IMR-90 (cell line): ENCODE measurements around the gene DUOX2. TPM values are rescaled to one million over a fixed set of nuclear protein-coding genes. Genes with fewer than 3 reads are reported as not detected.

ENCODE experiments used
- ATAC-seq: fragments of 200-7000 bp; cut with Tn5 transposase; 2 replicates; pipeline ENCODE4 v1.9.1; 2020; ENCODE audit warnings: low read depth, mild to moderate bottlenecking, moderate library complexity
- BruUV-seq: library from RNA; stranded (reverse); fragments of 400-500 nt; replicated peaks from 2 replicates; lab custom pipeline; 2021; lab: Mats Ljungman, UMichigan
- CTCF ChIA-PET: fragments of 300-600 bp; formaldehyde crosslinking; extraction: SDS; loops from one replicate; lab custom pipeline; 2021; ENCODE audit warnings: antibody characterized with exemption; lab: Yijun Ruan, JAX
- POLR2A ChIA-PET: fragments of 300-600 bp; sonication (Branson Sonifier 250); formaldehyde crosslinking; loops from one replicate; lab custom pipeline; 2022; ENCODE audit warnings: antibody characterized with exemption; ENCODE audit not compliant: unreplicated experiment; lab: Charles Lee
- DNase-seq: peaks from one replicate; pipeline ENCODE4 v3.0.0; 2013
- H2AFZ ChIP-seq: replicated peaks from 2 replicates; pipeline ENCODE3; 2013; ENCODE audit warnings: low read length, mild to moderate bottlenecking; ENCODE audit not compliant: poor library complexity
- H2AK5ac ChIP-seq: 2 replicates; pipeline ENCODE4 v1.6.1; 2013; ENCODE audit warnings: low read depth, low read length, inconsistent platforms
- H2AK9ac ChIP-seq: replicated peaks from 2 replicates; pipeline ENCODE3; 2013; ENCODE audit warnings: mild to moderate bottlenecking, low read depth, low read length, moderate library complexity; ENCODE audit not compliant: poor library complexity
- H2BK120ac ChIP-seq: 2 replicates; pipeline ENCODE4 v1.6.1; 2013; ENCODE audit warnings: low read depth, low read length, inconsistent platforms
- H2BK15ac ChIP-seq: 3 replicates; pipeline ENCODE4 v1.6.1; 2013; ENCODE audit warnings: low read depth, low read length, inconsistent platforms
- H2BK20ac ChIP-seq: 2 replicates; pipeline ENCODE4 v1.6.1; 2013; ENCODE audit warnings: low read depth, mild to moderate bottlenecking, inconsistent platforms, low read length, moderate library complexity
- H2BK5ac ChIP-seq: 2 replicates; pipeline ENCODE4 v1.6.1; 2013; ENCODE audit warnings: mild to moderate bottlenecking, low read depth, low read length, inconsistent platforms; ENCODE audit not compliant: poor library complexity, severe bottlenecking
- H3K14ac ChIP-seq: replicated peaks from 2 replicates; pipeline ENCODE4 v1.6.1; 2013; ENCODE audit warnings: low read depth, low read length, inconsistent platforms
- H3K18ac ChIP-seq: 2 replicates; pipeline ENCODE4 v1.6.1; 2013; ENCODE audit warnings: low read depth, low read length, control low read depth
- H3K23ac ChIP-seq: 2 replicates; pipeline ENCODE4 v1.6.1; 2013; ENCODE audit warnings: low read depth, low read length, inconsistent platforms
- H3K27ac ChIP-seq: 2 replicates; pipeline ENCODE4 v1.5.1; 2013; ENCODE audit warnings: mild to moderate bottlenecking, control low read depth, low read length; ENCODE audit not compliant: insufficient read depth
- H3K27me3 ChIP-seq: 2 replicates; pipeline ENCODE4 v1.6.1; 2013; ENCODE audit warnings: low read length; ENCODE audit not compliant: control insufficient read depth, insufficient read depth
- H3K36me3 ChIP-seq: 2 replicates; pipeline ENCODE4 v1.6.1; 2013; ENCODE audit warnings: low read length, mixed read lengths; ENCODE audit not compliant: control insufficient read depth, insufficient read depth
- H3K4ac ChIP-seq: 2 replicates; pipeline ENCODE4 v1.6.1; 2013; ENCODE audit warnings: low read depth, low read length, inconsistent platforms
- H3K4me1 ChIP-seq: 2 replicates; pipeline ENCODE4 v1.6.1; 2013; ENCODE audit warnings: low read length, mixed read lengths; ENCODE audit not compliant: control insufficient read depth, insufficient read depth
- H3K4me2 ChIP-seq: 2 replicates; pipeline ENCODE4 v1.6.1; 2013; ENCODE audit warnings: low read depth, mild to moderate bottlenecking, control low read depth, low read length, moderate library complexity
- H3K4me3 ChIP-seq: 2 replicates; pipeline ENCODE4 v1.5.1; 2013; ENCODE audit warnings: low read depth, mild to moderate bottlenecking, control low read depth, low read length, moderate library complexity; ENCODE audit not compliant: insufficient read depth
- H3K56ac ChIP-seq: 2 replicates; pipeline ENCODE4 v1.6.1; 2013; ENCODE audit warnings: low read length, inconsistent platforms; ENCODE audit not compliant: insufficient read depth; ENCODE audit errors: extremely low read depth
- H3K79me1 ChIP-seq, 2 experiments: 2 replicates each; pipeline ENCODE4 v1.6.1; 2013; ENCODE audit warnings: low read length in 2 of 2, inconsistent platforms in 1 of 2, low read depth in 1 of 2
- H3K9ac ChIP-seq: 2 replicates; pipeline ENCODE4 v1.6.1; 2013; ENCODE audit warnings: low read depth, low read length, control low read depth
- H3K9me1 ChIP-seq: 2 replicates; pipeline ENCODE4 v1.6.1; 2013; ENCODE audit warnings: low read length, inconsistent platforms; ENCODE audit not compliant: insufficient read depth
- H3K9me3 ChIP-seq: 2 replicates; pipeline ENCODE4 v1.6.1; 2013; ENCODE audit warnings: low read length; ENCODE audit not compliant: control insufficient read depth, insufficient read depth
- H4K20me1 ChIP-seq: 2 replicates; pipeline ENCODE4 v1.6.1; 2013; ENCODE audit warnings: low read length, inconsistent platforms; ENCODE audit not compliant: insufficient read depth
- H4K5ac ChIP-seq: 2 replicates; pipeline ENCODE4 v1.6.1; 2013; ENCODE audit warnings: mild to moderate bottlenecking, low read depth, low read length, control low read depth
- H4K8ac ChIP-seq, 2 experiments: 2 replicates each; pipeline ENCODE4 v1.6.1; 2013; ENCODE audit warnings: low read depth in 2 of 2, low read length in 2 of 2, control low read depth in 1 of 2, inconsistent platforms in 1 of 2
- H4K91ac ChIP-seq: 2 replicates; pipeline ENCODE4 v1.6.1; 2013; ENCODE audit warnings: low read depth, low read length, inconsistent platforms; ENCODE audit not compliant: insufficient read depth
- BHLHE40 ChIP-seq: fragments of 150-350 bp; IDR thresholded peaks from 2 replicates; pipeline ENCODE4 v1.6.1; 2016; ENCODE audit warnings: mild to moderate bottlenecking, low read depth, low read length
- CHD1 ChIP-seq: IDR thresholded peaks from 2 replicates; pipeline ENCODE4 v1.6.1; 2012; ENCODE audit warnings: low read depth, low read length, improper control_type of control experiment
- CTCF ChIP-seq: conservative IDR thresholded peaks from 2 replicates; pipeline ENCODE4 v1.5.1; 2012; ENCODE audit warnings: mild to moderate bottlenecking, low read depth, low read length, improper control_type of control experiment
- ELK1 ChIP-seq: fragments of 150-350 bp; IDR thresholded peaks from 2 replicates; pipeline ENCODE4 v1.6.1; 2016; ENCODE audit warnings: low read depth, mild to moderate bottlenecking, low read length, moderate library complexity, borderline replicate concordance
- MAFK ChIP-seq: IDR thresholded peaks from 2 replicates; pipeline ENCODE4 v1.6.1; 2012; ENCODE audit warnings: low read depth, low read length, improper control_type of control experiment
- MAZ ChIP-seq: IDR thresholded peaks from 2 replicates; pipeline ENCODE4 v1.6.1; 2012; ENCODE audit warnings: low read depth, mild to moderate bottlenecking, low read length, improper control_type of control experiment, moderate library complexity, borderline replicate concordance
- NFE2L2 ChIP-seq: fragments of 150-350 bp; IDR thresholded peaks from 2 replicates; pipeline ENCODE4 v1.6.1; 2016; ENCODE audit warnings: low read depth, mild to moderate bottlenecking, low read length
- RAD21 ChIP-seq: IDR thresholded peaks from 2 replicates; pipeline ENCODE4 v1.6.1; 2012; ENCODE audit warnings: low read length, improper control_type of control experiment
- RFX5 ChIP-seq: IDR thresholded peaks from 2 replicates; pipeline ENCODE4 v1.8.0; 2012; ENCODE audit warnings: low read depth, mild to moderate bottlenecking, low read length, moderate library complexity
- USF2 ChIP-seq: fragments of 150-350 bp; IDR thresholded peaks from 2 replicates; pipeline ENCODE4 v1.6.1; 2017; ENCODE audit warnings: mild to moderate bottlenecking, antibody characterized with exemption, low read length, low read depth
- WGBS, 2 experiments: methylation state at CpG; one replicate each; pipeline versions ENCODE4 v1.1.5 to v1.1.7; 2013; ENCODE audit warnings: missing lambda C conversion rate in 2 of 2; ENCODE audit not compliant: insufficient read length in 1 of 2; ENCODE audit errors: extremely low coverage in 2 of 2; 5-methylcytosine and 5-hydroxymethylcytosine counted together
- dilution Hi-C: fragments of 300-500 bp; cut with HindIII; formaldehyde crosslinking; loops from one replicate; pipeline ENCODE4 v1.14.3; 2018; ENCODE audit warnings: low sequenced_read_pairs; ENCODE audit not compliant: unreplicated experiment
- in situ Hi-C: fragments of 300-500 bp; cut with MboI; formaldehyde crosslinking; loops from 3 replicates; pipeline ENCODE4 v1.14.3; 2019; ENCODE audit warnings: low sequenced_read_pairs, inconsistent platforms, mixed read lengths
- intact Hi-C: fragments of 100-400 bp; cut with micrococcal nuclease; formaldehyde crosslinking; loops from 2 replicates; pipeline ENCODE4 v1.10.0; 2022
- polyA plus RNA-seq, 3 experiments: library from polyadenylated mRNA; depleted of rRNA; stranded (reverse); fragments of >200 nt; gene quantifications; 2 replicates each; pipeline ENCODE4 v1.2.3, GENCODE V29; 2012; ENCODE audit warnings: low replicate concordance in 1 of 3
- total RNA-seq: library from RNA; depleted of rRNA; stranded (reverse); fragments of >200 nt; gene quantifications from 2 replicates; pipeline ENCODE4 v1.2.3, GENCODE V29; 2012

DUOX2 gene
- total and polyA plus RNA-seq, 2 of the 4 experiments (the other 2 are of a cell fraction): not detected

- no peak overlapping the region for H2BK120ac ChIP-seq
- H4K91ac ChIP-seq: no peak overlapping the region
- ChIA-PET POLR2A (interaction anchor here (0.6 kb wide), 1 partner anchor 271 kb away, joined by 4 read pairs; a partner anchor contains a TSS), CTCF (no interaction called here)
- no peak overlapping the region for H4K8ac ChIP-seq
- H3K36me3 ChIP-seq: no peaks in the 10 kb centered on the region
- no peak for ATAC-seq
- dilution Hi-C loops: no loop called here
- H2BK20ac ChIP-seq: no peak overlapping the region
- intact Hi-C loops: no loop called here
- no peak overlapping the region for H3K4me3 ChIP-seq
- no peak overlapping the region for H2BK15ac ChIP-seq
- peaks cover 83% of the 10 kb centered on the region for H3K27me3 ChIP-seq
- H4K20me1 ChIP-seq: no peaks in the 10 kb centered on the region
- H4K5ac ChIP-seq: no peak overlapping the region
- no CpG with 5 or more reads among the region's 7 CpGs for WGBS, 2 experiments
- no TSS peak for BruUV-seq
- H3K56ac ChIP-seq: no peak overlapping the region
- no peaks in the 10 kb centered on the region for H3K79me1 ChIP-seq
- no peak overlapping the region for H2AFZ ChIP-seq
- no peak overlapping the region for H3K9ac ChIP-seq
- no peaks in the 10 kb centered on the region for H3K9me1 ChIP-seq
- H3K14ac ChIP-seq: no peak overlapping the region
- no peak overlapping the region for H2AK5ac ChIP-seq
- H3K23ac ChIP-seq: no peak overlapping the region
- DNase-seq: no peak
- in situ Hi-C loops: no loop called here
- H2BK5ac ChIP-seq: no peak overlapping the region
- no peaks in the 10 kb centered on the region; the same call in 1 of the 2 replicates for H3K4me1 ChIP-seq
- TF ChIP-seq ELK1 (no peak), USF2 (no peak), CTCF (no peak), NFE2L2 (no peak), RFX5 (no peak), BHLHE40 (no peak), CHD1 (no peak), MAFK (no peak), RAD21 (no peak), MAZ (no peak)
- H3K27ac ChIP-seq: no peak overlapping the region
- no peak overlapping the region for H2AK9ac ChIP-seq
- no peak overlapping the region for H3K4me2 ChIP-seq
- H3K9me3 ChIP-seq: peaks cover 3% of the 10 kb centered on the region; the same call in 1 of the 2 replicates
- H3K4ac ChIP-seq: no peak overlapping the region
- no peak overlapping the region for H3K18ac ChIP-seq
Observed at GRCh38 chr15:45130291-45131000, 16.5 kb upstream of the DUOX2 start.
